GM12878 (cell line): Measurements from ENCODE around the gene SLC2A8. TPM values are rescaled to one million over a fixed set of nuclear protein-coding genes. Genes with fewer than 3 reads are reported as not detected.

Source experiments
- ATAC-seq: fragments of 200-7000 bp; cut with Tn5 transposase; 3 replicates; pipeline ENCODE4 v1.9.1; 2020; ENCODE audit warnings: mild to moderate bottlenecking, moderate library complexity
- BruUV-seq: library from RNA; stranded (reverse); fragments of 400-500 nt; replicated peaks from 2 replicates; lab custom pipeline; 2021; lab: Mats Ljungman, UMichigan
- CTCF ChIA-PET: fragments of 300-600 bp; sonication (Branson Sonifier 250); formaldehyde crosslinking; extraction: SDS; loops from one replicate; lab custom pipeline; 2021; ENCODE audit warnings: inconsistent platforms; lab: Yijun Ruan, JAX
- POLR2A ChIA-PET: fragments of 350-600 bp; formaldehyde crosslinking; extraction: SDS; loops from one replicate; lab custom pipeline; 2021; ENCODE audit warnings: inconsistent platforms; lab: Charles Lee
- RAD21 ChIA-PET: fragments of 300-600 bp; sonication (Branson Sonifier 250); formaldehyde crosslinking; loops from one replicate; lab custom pipeline; 2023; ENCODE audit warnings: antibody characterized with exemption; ENCODE audit not compliant: unreplicated experiment; lab: Charles Lee
- SMC1A ChIA-PET: fragments of 300-600 bp; sonication (Branson Sonifier 250); formaldehyde crosslinking; loops from one replicate; lab custom pipeline; 2023; ENCODE audit not compliant: unreplicated experiment, uncharacterized antibody; lab: Charles Lee
- DNase-seq: peaks from one replicate; pipeline ENCODE4 v3.0.0-alpha.2; 2011; ENCODE audit warnings: low read depth, low spot score
- FAIRE-seq: peaks from 3 replicates; lab custom pipeline; 2011; peaks lifted over from hg19 to GRCh38; lab: Jason Lieb, UNC
- H2AFZ ChIP-seq: 2 replicates; pipeline ENCODE4 v1.6.0; 2011; ENCODE audit warnings: low read depth, low read length, control low read depth; ENCODE audit not compliant: control insufficient read depth
- H3K27ac ChIP-seq: 2 replicates; pipeline ENCODE4 v1.5.1; 2011; ENCODE audit warnings: control low read depth; ENCODE audit not compliant: control insufficient read depth, insufficient read depth
- H3K27me3 ChIP-seq, 2 experiments: replicated peaks in 1 of 2; 2 replicates each; pipeline versions ENCODE4 v1.6.0 to v1.6.1; 2011; ENCODE audit warnings: low read length in 1 of 2; ENCODE audit not compliant: control insufficient read depth in 2 of 2, insufficient read depth in 2 of 2
- H3K36me3 ChIP-seq, 2 experiments: 2 replicates each; pipeline ENCODE4 v1.5.1; 2011; ENCODE audit warnings: low read length in 1 of 2; ENCODE audit not compliant: control insufficient read depth in 2 of 2, insufficient read depth in 2 of 2
- H3K4me1 ChIP-seq: 2 replicates; pipeline ENCODE4 v1.6.1; 2011; ENCODE audit warnings: mild to moderate bottlenecking, low read length, moderate library complexity, mixed read lengths; ENCODE audit not compliant: control insufficient read depth, insufficient read depth
- H3K4me2 ChIP-seq: 2 replicates; pipeline ENCODE4 v1.6.0; 2011; ENCODE audit warnings: control low read depth; ENCODE audit not compliant: control insufficient read depth, insufficient read depth
- H3K4me3 ChIP-seq: fragments of 200-600 bp; sonication (generic); 2 replicates; pipeline ENCODE4 v1.5.1; 2016
- H3K79me2 ChIP-seq: 2 replicates; pipeline ENCODE4 v1.6.0; 2011; ENCODE audit warnings: low read length; ENCODE audit not compliant: control insufficient read depth, insufficient read depth
- H3K9ac ChIP-seq: 2 replicates; pipeline ENCODE4 v1.8.0; 2011; ENCODE audit warnings: low read length, control low read depth, mixed read lengths; ENCODE audit not compliant: control insufficient read depth, insufficient read depth
- H3K9me3 ChIP-seq: replicated peaks from 3 replicates; pipeline ENCODE4 v1.5.1; 2011; ENCODE audit warnings: mild to moderate bottlenecking, low read length; ENCODE audit not compliant: control insufficient read depth, insufficient read depth
- H4K20me1 ChIP-seq: 2 replicates; pipeline ENCODE4 v1.6.0; 2011; ENCODE audit not compliant: control insufficient read depth, insufficient read depth
- ASH2L ChIP-seq: fragments of 300-600, 200-600 bp; sonication (generic); IDR thresholded peaks from 2 replicates; pipeline ENCODE4 v1.6.1; 2017; ENCODE audit warnings: low read depth, mild to moderate bottlenecking, borderline replicate concordance
- BHLHE40 ChIP-seq, 2 experiments: fragments of 450-650 bp in 1 of 2; IDR thresholded peaks; 2 replicates each; pipeline ENCODE4 v1.6.1; 2011 to 2017; ENCODE audit warnings: low read depth in 2 of 2, borderline replicate concordance in 1 of 2, improper control_type of control experiment in 1 of 2, low read length in 1 of 2, mild to moderate bottlenecking in 1 of 2
- CBX3 ChIP-seq: fragments of 200-600 bp; sonication (generic); IDR thresholded peaks from 2 replicates; pipeline ENCODE4 v1.6.1; 2016; ENCODE audit warnings: low read depth, borderline replicate concordance
- HDAC6 ChIP-seq: fragments of 200-600 bp; sonication (generic); IDR thresholded peaks from one replicate; pipeline ENCODE4 v1.8.0; 2017; ENCODE audit warnings: antibody characterized with exemption; ENCODE audit not compliant: unreplicated experiment
- RAD21 ChIP-seq: IDR thresholded peaks from 2 replicates; pipeline ENCODE4 v1.6.1; 2011; ENCODE audit warnings: mild to moderate bottlenecking, low read depth, low read length, moderate library complexity; ENCODE audit not compliant: insufficient read depth
- SIX5 ChIP-seq: IDR thresholded peaks from 2 replicates; pipeline ENCODE4 v1.6.1; 2011; ENCODE audit warnings: mild to moderate bottlenecking, low read depth, low read length, moderate library complexity; ENCODE audit not compliant: severe bottlenecking
- SREBF2 ChIP-seq: IDR thresholded peaks from 2 replicates; pipeline ENCODE4 v1.6.1; 2012; ENCODE audit warnings: mild to moderate bottlenecking, low read length
- SRF ChIP-seq, 2 experiments: IDR thresholded peaks; 2 replicates each; pipeline ENCODE4 v1.6.1; 2011; ENCODE audit warnings: low read depth in 2 of 2, low read length in 2 of 2, mild to moderate bottlenecking in 1 of 2, moderate library complexity in 1 of 2
- TAF1 ChIP-seq: IDR thresholded peaks from 2 replicates; pipeline ENCODE4 v1.6.1; 2011; ENCODE audit warnings: mild to moderate bottlenecking, low read depth, low read length, borderline replicate concordance
- TCF12 ChIP-seq: IDR thresholded peaks from 2 replicates; pipeline ENCODE4 v1.6.1; 2011; ENCODE audit warnings: low read depth, mild to moderate bottlenecking, low read length
- TCF7 ChIP-seq: IDR thresholded peaks from 2 replicates; pipeline ENCODE4 v1.6.1; 2014; ENCODE audit warnings: antibody characterized with exemption, borderline replicate concordance
- WRNIP1 ChIP-seq: IDR thresholded peaks from 2 replicates; pipeline ENCODE4 v1.6.1; 2011; ENCODE audit warnings: low read depth, low read length, improper control_type of control experiment, borderline replicate concordance
- WGBS: methylation state at CpG from one replicate; pipeline ENCODE4 v1.1.6; 2016; ENCODE audit warnings: low lambda C conversion rate; ENCODE audit not compliant: insufficient replicate concordance, insufficient coverage; ENCODE audit errors: missing lambda C conversion rate; 5-methylcytosine and 5-hydroxymethylcytosine counted together
- in situ Hi-C: fragments of 300-500 bp; cut with MboI; formaldehyde crosslinking; loops from 9 replicates; pipeline ENCODE4 v1.14.3; 2018; ENCODE audit warnings: mixed read lengths
- intact Hi-C: fragments of 100-400 bp; cut with micrococcal nuclease; formaldehyde crosslinking; loops from one replicate; pipeline ENCODE4 v1.14.2; 2022; ENCODE audit not compliant: unreplicated experiment
- polyA plus RNA-seq, 11 experiments: library from polyadenylated mRNA; depleted of rRNA in 4 of 11; unstranded in 6 of 11; stranded (reverse) in 5 of 11; fragments of >200 nt; fragmentation: Nextera tagmentation in 4 of 11; fragmentation: Illumina TruSeq in 1 of 11; extraction: Ambion mirVana in 4 of 11; extraction: Trizol in 1 of 11; gene quantifications; 1 replicate in 1 of 11; 2 replicates in 10 of 11; pipeline versions ENCODE4 v1.2.1 to v1.2.3, GENCODE V29; 2011 to 2016; ENCODE audit warnings: inconsistent platforms in 2 of 11, missing spikeins in 2 of 11, low read depth in 1 of 11
- total RNA-seq, 4 experiments: library from RNA; depleted of rRNA in 3 of 4; stranded (reverse); fragments of >200 nt in 3 of 4; fragmentation: Illumina TruSeq in 1 of 4; extraction: Trizol in 1 of 4; gene quantifications; 2 replicates each; pipeline versions ENCODE4 v1.2.1 to v1.2.3, GENCODE V29; 2013 to 2021
- TF ChIP-seq, protein P1 (sequence below), 3 experiments: IDR thresholded peaks in 2 of 3; conservative IDR thresholded peaks in 1 of 3; 2 replicates each; pipeline ENCODE4 v1.5.1; 2011; ENCODE audit warnings: low read depth in 3 of 3, low read length in 3 of 3, mild to moderate bottlenecking in 3 of 3, control low read depth in 2 of 3, moderate library complexity in 2 of 3, inconsistent platforms in 1 of 3, mixed read lengths in 1 of 3; ENCODE audit not compliant: control insufficient read depth in 2 of 3, insufficient read depth in 1 of 3; ENCODE audit errors: extremely low read depth in 1 of 3
- TF ChIP-seq, protein P2 (sequence below): fragments of 450-650 bp; IDR thresholded peaks from 2 replicates; pipeline ENCODE4 v1.6.1; 2016; ENCODE audit warnings: mild to moderate bottlenecking, moderate library complexity, borderline replicate concordance

The SLC2A8 gene
- total and polyA plus RNA-seq, 10 of the 15 experiments (the other 5 are each of a cell fraction or from before 2014, with no cell fraction given): 0.31 to 22.7 (median 10.0) TPM

DNA sequence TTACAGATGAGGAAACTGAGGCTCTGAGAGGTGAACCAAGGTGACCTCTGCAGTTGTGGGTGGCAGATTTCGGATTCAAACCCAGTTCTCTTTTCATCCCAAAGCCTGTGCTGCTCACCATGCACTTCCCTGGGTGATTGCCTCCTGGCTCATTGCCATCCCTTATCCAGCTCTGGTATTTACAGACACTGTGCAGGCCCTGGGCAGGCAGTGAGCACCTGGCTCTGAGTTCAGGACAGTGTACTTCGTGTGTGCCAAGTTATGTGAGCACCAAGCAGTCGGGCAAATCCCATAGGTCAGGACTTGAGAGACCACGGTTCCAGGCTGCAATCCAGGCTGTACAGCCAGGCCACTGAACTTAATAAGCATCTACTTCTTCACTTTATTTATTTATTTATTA, 55.7 kb downstream of the SLC2A8 start (continued):
- TF ChIP-seq TCF7 (no peak), HDAC6 (no peak)

DNA sequence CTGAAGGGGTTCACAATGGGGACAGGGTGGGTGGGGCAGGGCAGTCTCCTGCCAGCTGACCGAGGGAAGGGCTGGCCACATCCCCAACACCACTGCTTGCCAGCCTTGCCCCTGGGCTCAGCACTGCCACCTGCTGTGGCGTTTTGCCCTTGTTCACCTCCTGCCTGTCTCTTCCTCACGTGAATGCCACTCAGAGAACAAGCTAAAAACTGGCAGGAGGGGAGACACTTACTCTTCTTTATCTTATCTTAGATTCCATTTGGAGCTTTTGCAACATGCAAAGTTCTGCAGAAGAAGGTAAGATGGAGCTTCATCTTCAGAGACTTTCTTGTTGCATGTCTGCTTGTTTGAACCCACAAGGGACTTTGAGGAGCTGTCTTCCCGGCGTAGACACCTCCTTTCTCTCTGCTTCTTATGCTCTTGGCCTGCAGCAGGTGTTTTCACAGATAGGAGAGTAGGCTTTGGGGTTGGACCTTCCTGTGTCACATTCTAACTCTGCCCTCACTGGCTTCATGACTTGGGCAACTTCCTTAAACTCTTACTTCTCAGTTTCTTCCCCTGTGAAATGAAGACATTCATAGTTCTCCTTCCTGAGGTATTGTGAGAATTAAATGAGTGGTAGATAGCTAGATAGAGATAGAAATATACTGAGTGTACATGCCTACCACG, 58.5 kb downstream of the SLC2A8 start:
- ChIA-PET CTCF (interaction anchor here (0.8 to 2.0 kb wide), 25 partner anchors 9 to 541 kb away, joined by 3 to 8 read pairs (median 4); partner anchors contain the start of genes RALGPS1, SLC2A8 and ZNF79), RAD21 (interaction anchor here (0.5 to 1.5 kb wide), 6 partner anchors 34 to 225 kb away, joined by 3 to 6 read pairs (median 4); partner anchors contain the start of gene SLC2A8), POLR2A (interaction anchor here (0.5 to 1.3 kb wide), 7 partner anchors 26 to 1995 kb away, joined by 3 to 5 read pairs (median 4); partner anchors contain the start of genes SH2D3C, SLC2A8 and ZNF79), SMC1A (interaction anchor here (0.6 to 1.6 kb wide), 12 partner anchors 11 to 515 kb away, joined by 3 to 7 read pairs (median 4); partner anchors contain the start of gene ZNF79)
- no peaks in the 10 kb centered on the region for H3K27me3 ChIP-seq
- 12% methylated on average over 6 of the region's 6 CpGs for WGBS
- H3K9me3 ChIP-seq: no peaks in the 10 kb centered on the region
- no peak overlapping the region for H3K27ac ChIP-seq
- ATAC-seq (peak; percentile 10; the same call in 1 of the 3 replicates), FAIRE-seq (no peak), DNase-seq (no peak)
- no peak overlapping the region for H3K9ac ChIP-seq
- intact Hi-C loops (loop anchor here (10.0 kb wide), 1 partner anchor 241 kb away; no protein-coding TSS in a partner anchor), in situ Hi-C loops (no loop called here)
- peaks cover 0 to 5% of the 10 kb centered on the region in 2 experiments; a peak in 3 of 4 replicates for H3K36me3 ChIP-seq
- peak overlapping the region; percentile 60 for H3K4me2 ChIP-seq
- no peak overlapping the region for H3K4me3 ChIP-seq
- BruUV-seq: no TSS peak
- peaks cover 6% of the 10 kb centered on the region; the same call in 1 of the 2 replicates for H3K4me1 ChIP-seq
- H3K79me2 ChIP-seq: peaks cover 19% of the 10 kb centered on the region
- peak overlapping the region; percentile 11 for H2AFZ ChIP-seq
- H4K20me1 ChIP-seq: no peaks in the 10 kb centered on the region
- TF ChIP-seq WRNIP1: no peak
- TF ChIP-seq BHLHE40 (IDR thresholded peaks at IDR 0.05; ENCODE audit: borderline replicate concordance in 1 of 2, low read depth in 2 of 2, low read length in 1 of 2): peak; percentile 40 to 75; a peak in 2 of 4 replicates
- TF ChIP-seq, protein P1, sequence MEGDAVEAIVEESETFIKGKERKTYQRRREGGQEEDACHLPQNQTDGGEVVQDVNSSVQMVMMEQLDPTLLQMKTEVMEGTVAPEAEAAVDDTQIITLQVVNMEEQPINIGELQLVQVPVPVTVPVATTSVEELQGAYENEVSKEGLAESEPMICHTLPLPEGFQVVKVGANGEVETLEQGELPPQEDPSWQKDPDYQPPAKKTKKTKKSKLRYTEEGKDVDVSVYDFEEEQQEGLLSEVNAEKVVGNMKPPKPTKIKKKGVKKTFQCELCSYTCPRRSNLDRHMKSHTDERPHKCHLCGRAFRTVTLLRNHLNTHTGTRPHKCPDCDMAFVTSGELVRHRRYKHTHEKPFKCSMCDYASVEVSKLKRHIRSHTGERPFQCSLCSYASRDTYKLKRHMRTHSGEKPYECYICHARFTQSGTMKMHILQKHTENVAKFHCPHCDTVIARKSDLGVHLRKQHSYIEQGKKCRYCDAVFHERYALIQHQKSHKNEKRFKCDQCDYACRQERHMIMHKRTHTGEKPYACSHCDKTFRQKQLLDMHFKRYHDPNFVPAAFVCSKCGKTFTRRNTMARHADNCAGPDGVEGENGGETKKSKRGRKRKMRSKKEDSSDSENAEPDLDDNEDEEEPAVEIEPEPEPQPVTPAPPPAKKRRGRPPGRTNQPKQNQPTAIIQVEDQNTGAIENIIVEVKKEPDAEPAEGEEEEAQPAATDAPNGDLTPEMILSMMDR (IDR thresholded peaks at IDR 0.05 in 2 of 3, conservative IDR thresholded peaks at IDR 0.05 in 1 of 3; ENCODE audit: control insufficient read depth in 2 of 3, extremely low read depth in 1 of 3, insufficient read depth in 1 of 3, low read depth in 3 of 3, low read length in 3 of 3): peak; percentile 32 to 61 (median 48); a peak in 4 of 6 replicates
- TF ChIP-seq ASH2L: no peak
- TF ChIP-seq RAD21: peak; percentile 28; the same call in 1 of the 2 replicates
- TF ChIP-seq, protein P2, sequence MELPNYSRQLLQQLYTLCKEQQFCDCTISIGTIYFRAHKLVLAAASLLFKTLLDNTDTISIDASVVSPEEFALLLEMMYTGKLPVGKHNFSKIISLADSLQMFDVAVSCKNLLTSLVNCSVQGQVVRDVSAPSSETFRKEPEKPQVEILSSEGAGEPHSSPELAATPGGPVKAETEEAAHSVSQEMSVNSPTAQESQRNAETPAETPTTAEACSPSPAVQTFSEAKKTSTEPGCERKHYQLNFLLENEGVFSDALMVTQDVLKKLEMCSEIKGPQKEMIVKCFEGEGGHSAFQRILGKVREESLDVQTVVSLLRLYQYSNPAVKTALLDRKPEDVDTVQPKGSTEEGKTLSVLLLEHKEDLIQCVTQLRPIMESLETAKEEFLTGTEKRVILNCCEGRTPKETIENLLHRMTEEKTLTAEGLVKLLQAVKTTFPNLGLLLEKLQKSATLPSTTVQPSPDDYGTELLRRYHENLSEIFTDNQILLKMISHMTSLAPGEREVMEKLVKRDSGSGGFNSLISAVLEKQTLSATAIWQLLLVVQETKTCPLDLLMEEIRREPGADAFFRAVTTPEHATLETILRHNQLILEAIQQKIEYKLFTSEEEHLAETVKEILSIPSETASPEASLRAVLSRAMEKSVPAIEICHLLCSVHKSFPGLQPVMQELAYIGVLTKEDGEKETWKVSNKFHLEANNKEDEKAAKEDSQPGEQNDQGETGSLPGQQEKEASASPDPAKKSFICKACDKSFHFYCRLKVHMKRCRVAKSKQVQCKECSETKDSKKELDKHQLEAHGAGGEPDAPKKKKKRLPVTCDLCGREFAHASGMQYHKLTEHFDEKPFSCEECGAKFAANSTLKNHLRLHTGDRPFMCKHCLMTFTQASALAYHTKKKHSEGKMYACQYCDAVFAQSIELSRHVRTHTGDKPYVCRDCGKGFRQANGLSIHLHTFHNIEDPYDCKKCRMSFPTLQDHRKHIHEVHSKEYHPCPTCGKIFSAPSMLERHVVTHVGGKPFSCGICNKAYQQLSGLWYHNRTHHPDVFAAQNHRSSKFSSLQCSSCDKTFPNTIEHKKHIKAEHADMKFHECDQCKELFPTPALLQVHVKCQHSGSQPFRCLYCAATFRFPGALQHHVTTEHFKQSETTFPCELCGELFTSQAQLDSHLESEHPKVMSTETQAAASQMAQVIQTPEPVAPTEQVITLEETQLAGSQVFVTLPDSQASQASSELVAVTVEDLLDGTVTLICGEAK: peak; percentile 85
- peak in 1 of 2 experiments; percentile 37; a peak in 1 of 4 replicates for TF ChIP-seq SRF (IDR thresholded peaks at IDR 0.05; ENCODE audit: low read depth in 2 of 2, low read length in 2 of 2)
- TF ChIP-seq SIX5: peak; percentile 44
- 0 out of 2 replicates have a peak, but pooled peaks have one; percentile 37 for TF ChIP-seq TCF12
- TF ChIP-seq CBX3: no peak
- peak; percentile 49; the same call in 1 of the 2 replicates for TF ChIP-seq TAF1
- TF ChIP-seq SREBF2: no peak
